GM18870 (cell line): ENCODE results near the gene KCNH3.
"Not testable (repeated sequence)": the region's sequence is repeated elsewhere in the genome, so short reads cannot be mapped to it uniquely, and the experiment has no call there.

ENCODE experiments used
- ATAC-seq: cut with Tn5 transposase; IDR thresholded peaks from one replicate; pipeline ENCODE4 v1.9.1; 2021; ENCODE audit warnings: moderate library complexity; ENCODE audit not compliant: unreplicated experiment

Gene KCNH3

DNA sequence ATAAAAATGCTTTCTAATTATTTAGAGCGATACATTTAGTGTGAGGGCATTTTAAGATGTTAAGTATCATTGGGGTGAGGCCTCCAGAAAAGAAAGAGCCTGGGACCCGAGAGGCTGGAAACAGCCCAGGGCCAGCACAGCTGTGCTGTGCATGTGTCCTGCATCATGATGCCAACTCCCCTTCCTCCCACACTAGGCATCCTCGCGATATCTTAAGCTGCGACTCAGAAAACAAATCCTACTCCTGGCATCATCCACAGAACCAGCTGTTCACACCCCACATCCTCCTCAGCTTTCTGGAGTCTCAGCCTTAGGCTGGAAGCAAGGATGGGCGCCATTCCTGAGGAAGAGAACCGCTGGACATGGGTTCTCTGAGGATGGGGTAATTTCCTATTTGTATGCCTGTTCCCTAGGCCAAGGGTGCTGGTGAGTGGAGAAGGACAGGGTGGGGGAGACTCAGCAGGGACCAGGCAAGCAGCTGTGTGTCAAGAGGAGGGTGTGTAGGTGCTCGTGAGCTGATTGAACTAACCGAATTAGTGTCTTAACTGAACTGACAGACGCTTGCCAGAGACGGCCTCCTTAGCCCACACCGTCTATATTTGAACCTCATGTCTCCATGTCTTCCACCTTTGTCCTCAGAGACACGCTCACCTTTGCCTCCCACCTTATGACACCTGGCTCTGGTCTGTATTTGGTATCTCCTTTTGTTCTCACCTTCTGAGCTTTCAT is 44.7 kb downstream of the KCNH3 start:
- no peak for ATAC-seq

DNA sequence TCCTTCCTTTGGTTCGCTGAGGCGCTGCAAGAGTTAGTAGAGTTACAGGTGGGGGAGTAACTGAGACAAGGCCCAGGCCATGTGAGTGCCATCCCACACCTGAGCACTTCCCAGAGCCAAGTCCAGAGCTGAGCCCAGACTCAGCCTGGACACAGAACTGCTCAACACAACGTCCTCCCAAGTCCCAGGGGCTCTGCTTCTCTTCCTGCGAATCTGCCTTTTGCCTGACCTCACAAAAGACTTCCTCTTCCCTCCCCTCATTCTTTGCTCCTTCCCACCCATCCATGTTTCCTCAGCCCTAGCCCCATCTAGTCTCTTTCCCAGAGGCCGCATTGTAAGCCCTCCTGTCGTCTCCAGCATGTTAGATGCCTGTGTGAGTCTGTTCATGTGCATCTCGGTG is 45.8 kb downstream of the KCNH3 start:
- ATAC-seq: no peak

DNA sequence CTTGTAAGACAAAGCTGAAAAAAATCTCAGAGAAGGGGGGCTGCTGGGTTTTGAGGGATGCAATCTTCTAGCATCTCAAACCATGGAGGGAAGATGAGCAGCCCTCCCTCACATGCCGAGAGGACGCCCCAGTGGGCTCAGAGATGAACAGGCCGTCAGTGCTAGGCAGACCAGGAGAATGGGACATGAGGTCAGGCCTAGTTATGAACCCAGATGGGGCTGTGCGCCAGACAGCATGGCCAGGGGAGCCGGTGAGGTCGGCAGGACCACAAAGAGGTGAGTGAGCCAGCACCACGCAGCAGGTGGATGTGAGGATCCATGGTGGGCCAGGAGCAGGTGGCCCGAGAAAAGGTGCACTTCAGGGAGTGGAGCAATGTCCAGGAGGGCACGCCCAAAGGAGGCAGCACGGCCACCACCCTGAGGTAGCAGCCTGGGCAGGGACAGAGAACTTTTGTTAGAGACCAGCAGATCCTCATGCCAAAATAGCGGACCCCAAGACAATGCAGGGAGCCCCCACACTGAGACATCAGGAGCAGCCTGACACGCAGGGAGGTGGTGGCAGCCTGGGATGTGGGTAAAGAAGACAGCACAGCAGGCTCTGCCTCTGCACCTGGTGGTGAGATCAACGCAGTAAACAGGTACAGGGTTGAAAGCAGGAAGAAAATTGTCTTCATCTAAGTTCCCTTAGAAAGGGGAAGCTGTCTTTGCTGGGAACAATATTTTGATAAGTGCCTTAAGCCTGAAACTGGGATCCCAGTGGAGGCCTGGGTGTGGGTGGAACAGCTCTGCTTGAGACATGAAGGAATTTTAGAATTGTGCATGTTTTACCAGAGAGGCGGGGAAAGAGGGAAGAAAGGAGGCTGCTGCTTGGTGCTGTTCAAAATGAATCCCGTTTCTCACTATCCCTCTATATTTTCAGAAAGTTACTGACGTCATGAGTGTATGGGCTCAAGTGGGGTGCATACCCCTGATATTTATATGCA is 46.9 kb downstream of the KCNH3 start:
- ATAC-seq: no peak

- no peak for ATAC-seq
Observed at GRCh38 chr12:49587174-49587908, 48.5 kb downstream of the KCNH3 start.

DNA sequence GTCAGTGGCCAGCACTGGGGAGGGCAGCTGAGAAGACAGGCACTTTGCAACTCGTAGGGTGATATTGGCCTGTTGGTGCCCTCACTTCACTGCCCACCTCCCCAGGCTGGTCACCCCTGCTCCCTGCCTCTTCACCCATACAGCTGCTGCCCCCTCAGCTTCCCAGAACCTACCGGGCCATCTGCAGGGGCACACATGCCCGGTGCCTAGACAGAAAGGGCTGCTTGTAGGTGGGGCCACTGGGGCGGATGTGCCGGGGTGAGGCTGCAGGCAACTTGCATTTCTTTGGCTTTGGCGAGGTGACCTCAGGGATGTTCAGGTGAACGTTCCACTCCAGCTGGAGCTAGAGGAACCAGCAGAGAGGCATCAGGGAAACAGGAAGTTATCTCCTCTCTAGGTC is 49.5 kb downstream of the KCNH3 start:
- ATAC-seq: no peak

DNA sequence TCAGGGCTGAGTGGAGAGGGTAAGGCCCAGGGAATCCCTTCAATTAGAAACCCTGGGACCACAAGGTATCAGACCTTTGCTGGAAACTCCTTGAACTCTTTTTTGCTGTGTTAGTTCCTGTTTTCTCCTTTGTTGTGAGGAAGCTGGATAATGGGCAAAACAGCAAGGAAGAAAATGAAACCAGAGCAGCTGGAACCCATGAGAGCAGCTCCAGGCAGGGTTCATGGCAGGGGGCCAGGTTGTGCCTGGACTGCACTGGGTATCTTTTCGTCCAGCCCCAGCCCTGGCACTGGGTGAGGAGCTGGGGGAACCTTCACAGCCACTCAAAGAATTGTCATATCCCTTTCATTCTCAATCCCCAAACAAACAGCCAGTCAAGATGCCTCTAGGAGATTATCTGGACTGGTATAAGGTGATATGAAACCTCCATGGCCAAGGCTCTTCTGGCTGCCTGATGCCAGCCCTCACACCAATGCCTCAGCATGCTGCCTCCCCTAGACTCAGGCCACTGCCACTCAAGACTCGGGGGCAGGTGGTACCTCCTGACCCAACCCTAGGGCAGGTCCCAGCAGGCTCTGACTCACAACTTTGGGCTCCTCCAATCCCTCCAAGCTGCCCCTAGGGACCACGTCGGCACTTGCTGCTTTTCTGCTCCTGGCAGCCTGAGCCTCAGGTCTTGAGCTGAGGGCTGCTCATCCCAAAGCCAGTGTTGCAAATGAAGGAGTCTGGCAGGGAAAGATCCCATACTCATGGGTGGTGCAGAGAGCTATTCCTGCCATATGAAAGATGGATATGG is 50.1 kb downstream of the KCNH3 start:
- no peak for ATAC-seq

GRCh38 chr12:49598527-49598926 is 59.7 kb downstream of the KCNH3 start:
- no peak for ATAC-seq

DNA sequence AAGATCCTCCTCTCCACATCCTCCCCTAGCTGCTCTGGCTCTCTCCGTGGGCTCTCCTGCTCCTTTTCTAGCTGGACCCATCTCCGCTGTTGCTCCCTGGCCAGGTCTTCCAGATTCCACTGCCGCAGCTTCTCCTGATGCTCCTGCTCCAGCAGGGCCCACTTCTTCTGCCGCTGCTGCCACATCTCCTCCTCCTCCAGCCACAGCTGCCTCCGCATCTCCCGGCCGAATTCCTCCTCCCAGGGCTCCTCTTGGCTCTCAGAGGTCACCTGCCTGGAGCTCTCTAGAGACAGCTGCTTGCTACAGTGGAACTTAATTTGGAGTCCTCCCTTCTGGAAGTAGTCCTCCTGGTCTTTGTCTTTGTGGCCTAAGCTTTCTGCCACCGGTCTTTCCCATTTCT is 61.1 kb downstream of the KCNH3 start:
- no peak for ATAC-seq

GRCh38 chr12:49603721-49604120 is 64.9 kb downstream of the KCNH3 start:
- no peak for ATAC-seq

- no peak for ATAC-seq
Observed at GRCh38 chr12:49604856-49605255, 66.0 kb downstream of the KCNH3 start.

DNA sequence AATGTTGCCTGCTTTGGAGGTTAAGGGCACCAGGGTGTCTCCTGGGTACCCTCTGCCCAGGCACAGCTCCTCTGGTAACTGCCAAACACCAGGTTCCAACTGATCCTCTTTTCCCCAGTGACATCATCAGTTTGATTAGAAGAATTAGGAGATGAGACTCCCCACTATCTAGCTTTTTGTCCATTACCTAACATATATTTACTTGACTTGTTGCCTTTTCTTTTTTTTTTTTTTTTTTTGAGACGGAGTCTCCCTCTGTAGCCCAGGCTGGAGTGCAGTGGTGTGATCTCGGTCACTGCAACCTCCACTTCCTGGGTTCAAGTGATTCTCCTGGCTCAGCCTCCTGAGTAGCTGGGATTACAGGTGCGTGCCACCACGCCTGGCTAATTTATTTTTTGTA is 66.7 kb downstream of the KCNH3 start, which contains the start of gene FAM186B:
Gene FAM186B, minus strand, starts transcription at position 101 of the 400 bp plus-strand sequence. CDS start 162 bp downstream, outside the sequence.
- ATAC-seq: not testable (repeated sequence)
